ENCODE results near the gene RNASE8. TPM values are rescaled to one million over a fixed set of nuclear protein-coding genes. Genes with fewer than 3 reads are reported as not detected.

The RNASE8 gene
- total RNA-seq, 1 experiment from 2014 or later: not detected

DNA sequence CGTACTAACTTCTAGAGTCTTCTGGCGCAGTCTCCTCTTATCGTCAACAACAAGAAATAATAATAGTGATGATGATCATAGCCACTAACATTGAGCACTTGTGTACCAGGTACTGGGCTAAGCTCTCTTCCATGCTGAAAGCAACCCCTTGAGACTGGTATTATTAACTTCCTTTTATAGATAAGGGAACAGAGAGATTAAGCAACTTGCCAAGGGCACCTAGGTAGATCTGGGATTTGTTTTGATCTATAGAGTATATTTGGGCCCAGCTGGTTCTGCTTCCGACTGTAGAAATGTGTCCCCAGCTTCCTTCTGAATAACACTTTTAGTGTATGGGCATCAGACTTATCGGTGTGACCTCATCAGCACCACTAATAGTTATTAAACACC, 42.0 kb downstream of the RNASE8 start:
- Histone ChIP-seq H3K4me1 (ENCODE audit: control insufficient read depth, insufficient read depth, low read length) (peaks cover 9% of the 10 kb centered on the region), H3K9me3 (ENCODE audit: control insufficient read depth, insufficient read depth, low read depth, low read length) (no peaks in the 10 kb centered on the region), H3K36me3 (ENCODE audit: control insufficient read depth, insufficient read depth, low read length) (no peaks in the 10 kb centered on the region), H3K27me3 (ENCODE audit: control insufficient read depth, insufficient read depth, low read length) (no peaks in the 10 kb centered on the region), H3K27ac (ENCODE audit: low read length) (0 out of 2 replicates have a peak overlapping the region, but pooled peaks have one; percentile 69), H3K4me3 (ENCODE audit: low read depth in 2 of 2, low read length in 2 of 2) (peak overlapping the region; percentile 61 to 62; a peak in 3 of 4 replicates)
- ChIA-PET POLR2A (no interaction called here), CTCF (interaction anchor here (0.6 kb wide), 1 partner anchor 35 kb away, joined by 3 read pairs; no protein-coding TSS in a partner anchor)
- DNase-seq (ENCODE audit: low read depth, low spot score) (no peak), ATAC-seq (no peak)
- no TSS peak for BruUV-seq (replicated peaks)
- intact Hi-C loops (cut with micrococcal nuclease; ENCODE audit: unreplicated experiment) (no loop called here), in situ Hi-C loops (cut with HindIII; ENCODE audit: low pct_unique_long_range_greater_than_20kb, low sequenced_read_pairs) (no loop called here)
- TF ChIP-seq TCF7L2 (IDR thresholded peaks at IDR 0.05; ENCODE audit: low read depth, low read length) (no peak), POLR2AphosphoS5 (IDR thresholded peaks at IDR 0.05; ENCODE audit: low read depth, low read length) (no peak), SIN3A (IDR thresholded peaks at IDR 0.05; ENCODE audit: borderline replicate concordance, insufficient read depth, low read depth, low read length) (no peak)
- TF ChIP-seq, protein P1, sequence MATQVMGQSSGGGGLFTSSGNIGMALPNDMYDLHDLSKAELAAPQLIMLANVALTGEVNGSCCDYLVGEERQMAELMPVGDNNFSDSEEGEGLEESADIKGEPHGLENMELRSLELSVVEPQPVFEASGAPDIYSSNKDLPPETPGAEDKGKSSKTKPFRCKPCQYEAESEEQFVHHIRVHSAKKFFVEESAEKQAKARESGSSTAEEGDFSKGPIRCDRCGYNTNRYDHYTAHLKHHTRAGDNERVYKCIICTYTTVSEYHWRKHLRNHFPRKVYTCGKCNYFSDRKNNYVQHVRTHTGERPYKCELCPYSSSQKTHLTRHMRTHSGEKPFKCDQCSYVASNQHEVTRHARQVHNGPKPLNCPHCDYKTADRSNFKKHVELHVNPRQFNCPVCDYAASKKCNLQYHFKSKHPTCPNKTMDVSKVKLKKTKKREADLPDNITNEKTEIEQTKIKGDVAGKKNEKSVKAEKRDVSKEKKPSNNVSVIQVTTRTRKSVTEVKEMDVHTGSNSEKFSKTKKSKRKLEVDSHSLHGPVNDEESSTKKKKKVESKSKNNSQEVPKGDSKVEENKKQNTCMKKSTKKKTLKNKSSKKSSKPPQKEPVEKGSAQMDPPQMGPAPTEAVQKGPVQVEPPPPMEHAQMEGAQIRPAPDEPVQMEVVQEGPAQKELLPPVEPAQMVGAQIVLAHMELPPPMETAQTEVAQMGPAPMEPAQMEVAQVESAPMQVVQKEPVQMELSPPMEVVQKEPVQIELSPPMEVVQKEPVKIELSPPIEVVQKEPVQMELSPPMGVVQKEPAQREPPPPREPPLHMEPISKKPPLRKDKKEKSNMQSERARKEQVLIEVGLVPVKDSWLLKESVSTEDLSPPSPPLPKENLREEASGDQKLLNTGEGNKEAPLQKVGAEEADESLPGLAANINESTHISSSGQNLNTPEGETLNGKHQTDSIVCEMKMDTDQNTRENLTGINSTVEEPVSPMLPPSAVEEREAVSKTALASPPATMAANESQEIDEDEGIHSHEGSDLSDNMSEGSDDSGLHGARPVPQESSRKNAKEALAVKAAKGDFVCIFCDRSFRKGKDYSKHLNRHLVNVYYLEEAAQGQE (IDR thresholded peaks at IDR 0.05; ENCODE audit: insufficient read depth in 1 of 2, low read depth in 2 of 2, low read length in 1 of 2): no peak

DNA sequence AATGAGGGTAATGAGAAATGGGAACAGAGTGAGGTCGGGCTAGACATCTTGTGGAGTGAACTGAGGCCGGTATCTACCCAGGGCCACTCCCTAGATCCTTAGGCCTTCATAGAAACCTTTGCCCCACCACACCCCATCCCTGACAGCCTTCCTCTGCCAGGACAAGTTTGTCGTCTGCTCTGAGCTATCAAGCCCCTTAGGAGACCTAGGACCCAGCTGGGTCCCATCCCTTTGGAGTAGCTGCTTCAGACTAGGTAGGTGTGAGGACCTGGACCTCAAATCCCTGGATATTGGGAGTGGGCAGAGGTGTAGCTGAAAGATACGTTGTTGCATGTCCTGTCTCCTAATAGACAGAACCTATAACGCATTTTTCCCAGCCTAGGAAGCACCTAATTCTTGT, 43.3 kb downstream of the RNASE8 start, which contains the start of gene TMEM253:
TMEM253 (plus strand) TSS at position 136 of the 400 bp plus-strand sequence. CDS start 278 bp downstream, outside the sequence.
- in situ Hi-C loops (cut with HindIII; ENCODE audit: low pct_unique_long_range_greater_than_20kb, low sequenced_read_pairs) (no loop called here), intact Hi-C loops (cut with micrococcal nuclease; ENCODE audit: unreplicated experiment) (no loop called here)
- no peaks in the 10 kb centered on the region for H3K9me3 ChIP-seq (ENCODE audit: control insufficient read depth, insufficient read depth, low read depth, low read length)
- no TSS peak for BruUV-seq (replicated peaks)
- TF ChIP-seq SIN3A (IDR thresholded peaks at IDR 0.05; ENCODE audit: borderline replicate concordance, insufficient read depth, low read depth, low read length): no peak
- TF ChIP-seq, protein P2, sequence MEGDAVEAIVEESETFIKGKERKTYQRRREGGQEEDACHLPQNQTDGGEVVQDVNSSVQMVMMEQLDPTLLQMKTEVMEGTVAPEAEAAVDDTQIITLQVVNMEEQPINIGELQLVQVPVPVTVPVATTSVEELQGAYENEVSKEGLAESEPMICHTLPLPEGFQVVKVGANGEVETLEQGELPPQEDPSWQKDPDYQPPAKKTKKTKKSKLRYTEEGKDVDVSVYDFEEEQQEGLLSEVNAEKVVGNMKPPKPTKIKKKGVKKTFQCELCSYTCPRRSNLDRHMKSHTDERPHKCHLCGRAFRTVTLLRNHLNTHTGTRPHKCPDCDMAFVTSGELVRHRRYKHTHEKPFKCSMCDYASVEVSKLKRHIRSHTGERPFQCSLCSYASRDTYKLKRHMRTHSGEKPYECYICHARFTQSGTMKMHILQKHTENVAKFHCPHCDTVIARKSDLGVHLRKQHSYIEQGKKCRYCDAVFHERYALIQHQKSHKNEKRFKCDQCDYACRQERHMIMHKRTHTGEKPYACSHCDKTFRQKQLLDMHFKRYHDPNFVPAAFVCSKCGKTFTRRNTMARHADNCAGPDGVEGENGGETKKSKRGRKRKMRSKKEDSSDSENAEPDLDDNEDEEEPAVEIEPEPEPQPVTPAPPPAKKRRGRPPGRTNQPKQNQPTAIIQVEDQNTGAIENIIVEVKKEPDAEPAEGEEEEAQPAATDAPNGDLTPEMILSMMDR (IDR thresholded peaks at IDR 0.05): no peak
- TF ChIP-seq TCF7L2 (IDR thresholded peaks at IDR 0.05; ENCODE audit: low read depth, low read length): no peak
- TF ChIP-seq, protein P1 (IDR thresholded peaks at IDR 0.05; ENCODE audit: insufficient read depth in 1 of 2, low read depth in 2 of 2, low read length in 1 of 2): no peak
- no peak for TF ChIP-seq POLR2AphosphoS5 (IDR thresholded peaks at IDR 0.05; ENCODE audit: low read depth, low read length)
- ATAC-seq (no peak), DNase-seq (ENCODE audit: low read depth, low spot score) (no peak)
- ChIA-PET POLR2A (no interaction called here), CTCF (no interaction called here)
- no peaks in the 10 kb centered on the region for H3K27me3 ChIP-seq (ENCODE audit: control insufficient read depth, insufficient read depth, low read length)
- H3K36me3 ChIP-seq (ENCODE audit: control insufficient read depth, insufficient read depth, low read length): no peaks in the 10 kb centered on the region
- H3K27ac ChIP-seq (ENCODE audit: low read length): no peak within 1 kb of the TSS
- H3K4me3 ChIP-seq (ENCODE audit: low read depth in 2 of 2, low read length in 2 of 2): no peak within 1 kb of the TSS
- peaks cover 15% of the 10 kb centered on the region for H3K4me1 ChIP-seq (ENCODE audit: control insufficient read depth, insufficient read depth, low read length)

Data from Panc1 (cell line).